ENCODE data around the gene MRPL19. TPM values are rescaled to one million over a fixed set of nuclear protein-coding genes. Genes with fewer than 3 reads are reported as not detected.

Gene MRPL19
- total and polyA plus RNA-seq, 2 donors (not counting 3 experiments of a cell fraction or from before 2014, with no cell fraction given), result 13.0 to 52.3 TPM

DNA sequence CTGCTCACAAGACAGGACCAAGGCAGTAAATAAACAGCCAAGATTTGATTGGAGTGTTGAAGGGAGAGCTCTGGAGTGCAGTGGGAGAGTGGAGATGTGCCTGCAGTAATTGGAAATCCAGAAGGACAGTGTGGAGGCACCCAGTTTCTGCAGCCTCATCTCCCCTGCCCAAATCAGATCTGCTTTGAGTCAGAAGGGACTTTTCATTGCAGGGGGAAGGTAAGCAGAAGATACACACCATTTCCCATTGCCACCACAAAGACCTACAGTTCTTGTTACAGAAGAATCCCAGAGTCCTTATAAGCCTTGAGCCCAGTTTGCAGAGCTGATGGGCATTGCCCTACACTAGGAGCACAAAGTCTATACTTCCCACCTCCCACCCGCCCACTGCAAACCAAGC, 91.4 kb downstream of the MRPL19 start:
- Histone ChIP-seq H3K4me1 (ENCODE audit: control insufficient read depth, extremely low read depth, insufficient read depth, low read length) (no peaks in the 10 kb centered on the region), H3K27me3 (ENCODE audit: control insufficient read depth in 2 of 2, insufficient read depth in 2 of 2, low read length in 2 of 2) (no peaks in the 10 kb centered on the region), H3K4me2 (ENCODE audit: insufficient read depth, low read length) (no peak overlapping the region), H3K79me2 (ENCODE audit: control insufficient read depth, insufficient read depth, low read length) (no peaks in the 10 kb centered on the region), H2AFZ (ENCODE audit: low read depth, low read length) (no peak overlapping the region), H3K9me3 (replicated peaks; ENCODE audit: control insufficient read depth, insufficient read depth, low read length) (no peaks in the 10 kb centered on the region), H3K27ac (ENCODE audit: insufficient read depth, low read depth, low read length) (no peak overlapping the region), H3K9me1 (replicated peaks; ENCODE audit: control insufficient read depth, extremely low read depth, insufficient read depth, low read length) (no peaks in the 10 kb centered on the region), H3K36me3 (ENCODE audit: control insufficient read depth in 2 of 2, extremely low read depth in 1 of 2, insufficient read depth in 2 of 2, low read length in 2 of 2) (no peaks in the 10 kb centered on the region), H3K4me3 (replicated peaks in 1 of 3; ENCODE audit: insufficient read depth in 1 of 3, low read depth in 1 of 3, low read length in 3 of 3) (no peak overlapping the region), H3K9ac (replicated peaks; ENCODE audit: extremely low read depth, insufficient read depth, low read length) (no peak overlapping the region), H4K20me1 (replicated peaks; ENCODE audit: control insufficient read depth, extremely low read depth, insufficient read depth, low read length) (no peaks in the 10 kb centered on the region)
- intact Hi-C loops (cut with micrococcal nuclease) (no loop called here), dilution Hi-C loops (cut with MboI; ENCODE audit: extremely low pct_ligation_motif_present, low sequenced_read_pairs) (no loop called here)
- ChIA-PET POLR2A (no interaction called here), CTCF (no interaction called here)
- no peak for DNase-seq (ENCODE audit: low read depth, low spot score)
- TF ChIP-seq, protein P1, sequence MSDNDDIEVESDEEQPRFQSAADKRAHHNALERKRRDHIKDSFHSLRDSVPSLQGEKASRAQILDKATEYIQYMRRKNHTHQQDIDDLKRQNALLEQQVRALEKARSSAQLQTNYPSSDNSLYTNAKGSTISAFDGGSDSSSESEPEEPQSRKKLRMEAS (IDR thresholded peaks at IDR 0.05; ENCODE audit: insufficient read depth, insufficient read length), result no peak
- TF ChIP-seq GATA2 (IDR thresholded peaks at IDR 0.05; ENCODE audit: insufficient read depth, insufficient read length, low read depth, low read length) (no peak), MYC (IDR thresholded peaks at IDR 0.05; ENCODE audit: low read depth, low read length) (no peak), JUN (IDR thresholded peaks at IDR 0.05; ENCODE audit: borderline replicate concordance, insufficient read depth, insufficient read length, low read depth) (no peak), EZH2 (IDR thresholded peaks at IDR 0.05; ENCODE audit: borderline replicate concordance, low read depth, low read length, severe bottlenecking) (no peak), FOS (IDR thresholded peaks at IDR 0.05; ENCODE audit: borderline replicate concordance, insufficient read depth, low read length) (no peak), POLR2A (IDR thresholded peaks at IDR 0.05; ENCODE audit: low read depth, low read length) (no peak), POLR2AphosphoS5 (IDR thresholded peaks at IDR 0.05; ENCODE audit: insufficient read depth, low read depth, low read length) (no peak)
- TF ChIP-seq, protein P2, sequence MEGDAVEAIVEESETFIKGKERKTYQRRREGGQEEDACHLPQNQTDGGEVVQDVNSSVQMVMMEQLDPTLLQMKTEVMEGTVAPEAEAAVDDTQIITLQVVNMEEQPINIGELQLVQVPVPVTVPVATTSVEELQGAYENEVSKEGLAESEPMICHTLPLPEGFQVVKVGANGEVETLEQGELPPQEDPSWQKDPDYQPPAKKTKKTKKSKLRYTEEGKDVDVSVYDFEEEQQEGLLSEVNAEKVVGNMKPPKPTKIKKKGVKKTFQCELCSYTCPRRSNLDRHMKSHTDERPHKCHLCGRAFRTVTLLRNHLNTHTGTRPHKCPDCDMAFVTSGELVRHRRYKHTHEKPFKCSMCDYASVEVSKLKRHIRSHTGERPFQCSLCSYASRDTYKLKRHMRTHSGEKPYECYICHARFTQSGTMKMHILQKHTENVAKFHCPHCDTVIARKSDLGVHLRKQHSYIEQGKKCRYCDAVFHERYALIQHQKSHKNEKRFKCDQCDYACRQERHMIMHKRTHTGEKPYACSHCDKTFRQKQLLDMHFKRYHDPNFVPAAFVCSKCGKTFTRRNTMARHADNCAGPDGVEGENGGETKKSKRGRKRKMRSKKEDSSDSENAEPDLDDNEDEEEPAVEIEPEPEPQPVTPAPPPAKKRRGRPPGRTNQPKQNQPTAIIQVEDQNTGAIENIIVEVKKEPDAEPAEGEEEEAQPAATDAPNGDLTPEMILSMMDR (IDR thresholded peaks at IDR 0.05; ENCODE audit: extremely low read depth in 1 of 2, insufficient read depth in 1 of 2, low read depth in 1 of 2, low read length in 2 of 2), result no peak
- no TSS peak for BruUV-seq (replicated peaks)
- no peak for FAIRE-seq

Small RNA genes within 50 kb of the gene (small RNA-seq; reads per million reads assigned to genes)
- not detected for gene RF00012 (ENCODE audit: insufficient read depth, insufficient read length, low read depth, low replicate concordance)

Other genes starting within 250 kb of the MRPL19 start
- 59.7 and 66.5 TPM in 2 replicates for gene EVA1A, start 85.8 kb upstream of the MRPL19 start, total RNA-seq
- 42.5 and 52.6 TPM in 2 replicates for gene EVA1A, start 85.8 kb upstream of the MRPL19 start, polyA plus RNA-seq
- 18.3 and 20.0 TPM in 2 replicates for gene GCFC2, start 64.1 kb downstream of the MRPL19 start, total RNA-seq
- gene GCFC2, start 64.1 kb downstream of the MRPL19 start, polyA plus RNA-seq, result 5.7 and 6.2 TPM in 2 replicates

Measured in endothelial cell of umbilical vein (primary cell).